Endothelial cell of umbilical vein (primary cell): ENCODE data around the gene FREM3. TPM values are rescaled to one million over a fixed set of nuclear protein-coding genes. Genes with fewer than 3 reads are reported as not detected.

ENCODE experiments used
- BruUV-seq: library from RNA; stranded (reverse); fragments of 400-500 nt; replicated peaks from 2 replicates; lab custom pipeline; 2021; lab: Mats Ljungman, UMichigan
- CTCF ChIA-PET: fragments of 300-600, 350-600 bp; sonication (Branson Sonifier 250); formaldehyde crosslinking; loops from one replicate; lab custom pipeline; 2021; ENCODE audit warnings: antibody characterized with exemption, inconsistent platforms; lab: Charles Lee
- POLR2A ChIA-PET: fragments of 300-600, 350-600 bp; sonication (Branson Sonifier 250); formaldehyde crosslinking; loops from one replicate; lab custom pipeline; 2021; ENCODE audit warnings: antibody characterized with exemption, inconsistent platforms; lab: Charles Lee
- DNase-seq: peaks from one replicate; pipeline ENCODE4 v3.0.0-alpha.2; 2011; ENCODE audit warnings: low read depth, low spot score
- FAIRE-seq: peaks from 2 replicates; lab custom pipeline; 2011; peaks lifted over from hg19 to GRCh38; lab: Jason Lieb, UNC
- H2AFZ ChIP-seq: 2 replicates; pipeline ENCODE4 v1.6.0; 2012; ENCODE audit warnings: low read depth, low read length, control low read depth, inconsistent platforms
- H3K27ac ChIP-seq: 2 replicates; pipeline ENCODE4 v1.5.1; 2011; ENCODE audit warnings: low read depth, mild to moderate bottlenecking, control low read depth, low read length, moderate library complexity; ENCODE audit not compliant: insufficient read depth
- H3K27me3 ChIP-seq, 2 experiments: 2 replicates each; pipeline versions ENCODE4 v1.6.0 to v1.6.1; 2011; ENCODE audit warnings: low read length in 2 of 2, mixed read lengths in 1 of 2; ENCODE audit not compliant: control insufficient read depth in 2 of 2, insufficient read depth in 2 of 2
- H3K36me3 ChIP-seq, 2 experiments: 2 replicates in 1 of 2; 3 replicates in 1 of 2; pipeline ENCODE4 v1.5.1; 2011; ENCODE audit warnings: low read length in 2 of 2, mild to moderate bottlenecking in 1 of 2, moderate library complexity in 1 of 2; ENCODE audit not compliant: control insufficient read depth in 2 of 2, insufficient read depth in 2 of 2; ENCODE audit errors: extremely low read depth in 1 of 2
- H3K4me1 ChIP-seq: 3 replicates; pipeline ENCODE4 v1.5.1; 2011; ENCODE audit warnings: mild to moderate bottlenecking, low read length; ENCODE audit not compliant: control insufficient read depth, insufficient read depth; ENCODE audit errors: extremely low read depth
- H3K4me2 ChIP-seq: 2 replicates; pipeline ENCODE4 v1.6.1; 2011; ENCODE audit warnings: low read length, control low read depth, mixed read lengths; ENCODE audit not compliant: insufficient read depth
- H3K4me3 ChIP-seq, 3 experiments: fragments of 200-600 bp in 1 of 3; sonication (generic), shearing (Covaris generic) in 1 of 3; replicated peaks in 1 of 3; 2 replicates each; pipeline ENCODE4 v1.5.1; 2011 to 2016; ENCODE audit warnings: control low read depth in 3 of 3, low read length in 3 of 3, mild to moderate bottlenecking in 2 of 3, inconsistent platforms in 1 of 3, low read depth in 1 of 3, moderate library complexity in 1 of 3; ENCODE audit not compliant: insufficient read depth in 1 of 3
- H3K79me2 ChIP-seq: 2 replicates; pipeline ENCODE4 v1.6.0; 2012; ENCODE audit warnings: low read length, inconsistent platforms; ENCODE audit not compliant: control insufficient read depth, insufficient read depth
- H3K9ac ChIP-seq: replicated peaks from 2 replicates; pipeline ENCODE3; 2011; ENCODE audit warnings: low read length, control low read depth; ENCODE audit not compliant: insufficient read depth; ENCODE audit errors: extremely low read depth
- H3K9me1 ChIP-seq: replicated peaks from 3 replicates; pipeline ENCODE4 v1.6.0; 2011; ENCODE audit warnings: mild to moderate bottlenecking, low read length; ENCODE audit not compliant: control insufficient read depth, insufficient read depth; ENCODE audit errors: extremely low read depth
- H3K9me3 ChIP-seq: replicated peaks from 2 replicates; pipeline ENCODE4 v1.5.1; 2012; ENCODE audit warnings: low read length, inconsistent platforms; ENCODE audit not compliant: control insufficient read depth, insufficient read depth
- H4K20me1 ChIP-seq: replicated peaks from 2 replicates; pipeline ENCODE3; 2011; ENCODE audit warnings: mild to moderate bottlenecking, low read length; ENCODE audit not compliant: control insufficient read depth, insufficient read depth; ENCODE audit errors: extremely low read depth
- EZH2 ChIP-seq: IDR thresholded peaks from 2 replicates; pipeline ENCODE4 v1.6.1; 2012; ENCODE audit warnings: borderline replicate concordance, low read depth, mild to moderate bottlenecking, moderate library complexity, low read length, inconsistent platforms; ENCODE audit not compliant: severe bottlenecking
- GATA2 ChIP-seq: IDR thresholded peaks from 2 replicates; pipeline ENCODE4 v1.7.0; 2011; ENCODE audit warnings: low read depth, mild to moderate bottlenecking, moderate library complexity, mixed read lengths, low read length; ENCODE audit not compliant: insufficient read length, insufficient read depth
- JUN ChIP-seq: IDR thresholded peaks from 2 replicates; pipeline ENCODE4 v1.6.1; 2011; ENCODE audit warnings: borderline replicate concordance, low read depth; ENCODE audit not compliant: insufficient read length, insufficient read depth
- POLR2A ChIP-seq: IDR thresholded peaks from 2 replicates; pipeline ENCODE4 v1.6.1; 2012; ENCODE audit warnings: low read depth, mild to moderate bottlenecking, control low read depth, low read length
- POLR2AphosphoS5 ChIP-seq: IDR thresholded peaks from 2 replicates; pipeline ENCODE4 v1.6.1; 2012; ENCODE audit warnings: low read depth, mild to moderate bottlenecking, control low read depth, low read length, moderate library complexity; ENCODE audit not compliant: insufficient read depth
- dilution Hi-C: fragments of 300-500 bp; cut with MboI; formaldehyde crosslinking; loops from one replicate; pipeline ENCODE4 v1.15.0; 2019; ENCODE audit warnings: low sequenced_read_pairs; ENCODE audit not compliant: extremely low pct_ligation_motif_present
- intact Hi-C: fragments of 100-400 bp; cut with micrococcal nuclease; formaldehyde crosslinking; loops from one replicate; pipeline ENCODE4 v1.10.0; 2022
- polyA plus RNA-seq, 4 experiments: library from polyadenylated mRNA; depleted of rRNA in 3 of 4; stranded (reverse) in 3 of 4; unstranded in 1 of 4; fragments of >200 nt; gene quantifications; 2 replicates each; pipeline versions ENCODE4 v1.2.1 to v1.2.3, GENCODE V29; 2011 to 2012; ENCODE audit warnings: missing spikeins in 1 of 4
- total RNA-seq: library from RNA; stranded (reverse); gene quantifications from 2 replicates; pipeline ENCODE4 v1.2.3, GENCODE V29; 2021
- TF ChIP-seq, protein P1 (sequence below): IDR thresholded peaks from 2 replicates; pipeline ENCODE4 v1.6.1; 2011; ENCODE audit not compliant: insufficient read depth, insufficient read length
- TF ChIP-seq, protein P2 (sequence below), 2 donors: IDR thresholded peaks; 1 replicate in 1 of 2; 2 replicates in 1 of 2; pipeline ENCODE4 v1.5.1; 2011; ENCODE audit warnings: low read length in 2 of 2, mild to moderate bottlenecking in 2 of 2, moderate library complexity in 2 of 2, control low read depth in 1 of 2, inconsistent platforms in 1 of 2, low read depth in 1 of 2; ENCODE audit not compliant: insufficient read depth in 1 of 2; ENCODE audit errors: extremely low read depth in 1 of 2

The FREM3 gene
- total and polyA plus RNA-seq, 2 donors (not counting 3 experiments of a cell fraction or from before 2014, with no cell fraction given), result 0.04 to 0.08 TPM

DNA sequence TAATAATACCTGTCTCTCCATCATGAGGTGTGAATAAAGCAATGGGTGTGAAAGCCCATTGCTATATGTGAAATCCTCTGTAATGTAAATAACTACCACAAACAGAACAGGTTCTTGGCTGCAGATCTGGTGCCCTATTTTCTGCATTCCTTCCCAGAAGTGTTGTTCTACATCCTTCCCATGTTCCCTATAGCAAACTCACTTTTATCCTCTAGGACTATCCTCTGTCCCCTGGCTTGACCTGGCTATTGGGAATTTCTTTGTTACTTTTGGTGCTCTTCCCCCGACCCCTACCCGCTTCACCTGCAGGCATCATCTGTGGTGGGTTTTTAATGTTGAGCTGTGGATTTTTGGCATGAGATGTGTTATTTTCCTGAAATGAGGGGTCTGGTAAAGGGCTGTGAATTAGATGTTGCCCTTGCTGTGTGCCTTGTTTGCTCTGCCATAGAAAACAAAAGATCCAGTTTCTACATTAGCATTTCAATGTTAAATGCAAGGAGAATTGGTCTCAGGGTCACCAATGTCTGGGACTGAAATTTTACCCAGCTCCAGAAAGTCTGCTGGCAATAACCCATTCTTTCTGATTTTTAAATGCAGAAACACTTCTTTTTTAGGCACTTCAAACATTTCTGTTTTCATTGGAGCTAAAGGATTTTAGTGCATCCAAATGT, 13.6 kb upstream of the FREM3 start:
- Histone ChIP-seq H3K36me3 (no peaks in the 10 kb centered on the region), H3K9me1 (no peaks in the 10 kb centered on the region), H3K79me2 (no peaks in the 10 kb centered on the region), H3K4me1 (no peaks in the 10 kb centered on the region), H3K9me3 (no peaks in the 10 kb centered on the region), H2AFZ (no peak overlapping the region), H3K27me3 (no peaks in the 10 kb centered on the region), H3K4me3 (no peak overlapping the region), H3K9ac (no peak overlapping the region), H4K20me1 (no peaks in the 10 kb centered on the region), H3K4me2 (no peak overlapping the region), H3K27ac (no peak overlapping the region)
- ChIA-PET POLR2A (no interaction called here), CTCF (interaction anchor here (1.1 kb wide), 1 partner anchor 9 kb away, joined by 4 read pairs; no protein-coding TSS in a partner anchor)
- intact Hi-C loops, result no loop called here
- dilution Hi-C loops, result no loop called here
- no TSS peak for BruUV-seq
- TF ChIP-seq POLR2AphosphoS5 (no peak), GATA2 (no peak), POLR2A (no peak), EZH2 (no peak), JUN (no peak)
- TF ChIP-seq, protein P1, sequence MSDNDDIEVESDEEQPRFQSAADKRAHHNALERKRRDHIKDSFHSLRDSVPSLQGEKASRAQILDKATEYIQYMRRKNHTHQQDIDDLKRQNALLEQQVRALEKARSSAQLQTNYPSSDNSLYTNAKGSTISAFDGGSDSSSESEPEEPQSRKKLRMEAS, result no peak
- DNase-seq, result no peak
- no peak for FAIRE-seq

- no TSS peak for BruUV-seq
- H3K27me3 ChIP-seq, result no peaks in the 10 kb centered on the region
- H3K27ac ChIP-seq, result no peak overlapping the region
- intact Hi-C loops (no loop called here), dilution Hi-C loops (no loop called here)
- no peaks in the 10 kb centered on the region for H3K4me1 ChIP-seq
- H3K4me2 ChIP-seq, result no peak overlapping the region
- H3K79me2 ChIP-seq, result no peaks in the 10 kb centered on the region
- H3K4me3 ChIP-seq, result no peak overlapping the region
- POLR2A ChIA-PET, result no interaction called here
- FAIRE-seq, result no peak
- H3K9ac ChIP-seq, result no peak overlapping the region
- H3K36me3 ChIP-seq, result no peaks in the 10 kb centered on the region
- DNase-seq, result no peak
- no peaks in the 10 kb centered on the region for H3K9me1 ChIP-seq
- no peak overlapping the region for H2AFZ ChIP-seq
- CTCF ChIA-PET, result interaction anchor here (1.1 kb wide), 1 partner anchor 9 kb away, joined by 4 read pairs; no protein-coding TSS in a partner anchor
- H4K20me1 ChIP-seq, result no peaks in the 10 kb centered on the region
- no peak for TF ChIP-seq GATA2
- TF ChIP-seq, protein P2, sequence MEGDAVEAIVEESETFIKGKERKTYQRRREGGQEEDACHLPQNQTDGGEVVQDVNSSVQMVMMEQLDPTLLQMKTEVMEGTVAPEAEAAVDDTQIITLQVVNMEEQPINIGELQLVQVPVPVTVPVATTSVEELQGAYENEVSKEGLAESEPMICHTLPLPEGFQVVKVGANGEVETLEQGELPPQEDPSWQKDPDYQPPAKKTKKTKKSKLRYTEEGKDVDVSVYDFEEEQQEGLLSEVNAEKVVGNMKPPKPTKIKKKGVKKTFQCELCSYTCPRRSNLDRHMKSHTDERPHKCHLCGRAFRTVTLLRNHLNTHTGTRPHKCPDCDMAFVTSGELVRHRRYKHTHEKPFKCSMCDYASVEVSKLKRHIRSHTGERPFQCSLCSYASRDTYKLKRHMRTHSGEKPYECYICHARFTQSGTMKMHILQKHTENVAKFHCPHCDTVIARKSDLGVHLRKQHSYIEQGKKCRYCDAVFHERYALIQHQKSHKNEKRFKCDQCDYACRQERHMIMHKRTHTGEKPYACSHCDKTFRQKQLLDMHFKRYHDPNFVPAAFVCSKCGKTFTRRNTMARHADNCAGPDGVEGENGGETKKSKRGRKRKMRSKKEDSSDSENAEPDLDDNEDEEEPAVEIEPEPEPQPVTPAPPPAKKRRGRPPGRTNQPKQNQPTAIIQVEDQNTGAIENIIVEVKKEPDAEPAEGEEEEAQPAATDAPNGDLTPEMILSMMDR (IDR thresholded peaks at IDR 0.05; ENCODE audit: extremely low read depth in 1 of 2, insufficient read depth in 1 of 2, low read depth in 1 of 2, low read length in 2 of 2), result no peak
- H3K9me3 ChIP-seq, result no peaks in the 10 kb centered on the region
These were observed 13.1 kb upstream of the FREM3 start for GRCh38 chr4:143713553-143713952.
